ENCODE results near the gene DZIP3. TPM values are rescaled to one million over a fixed set of nuclear protein-coding genes. Genes with fewer than 3 reads are reported as not detected.
"Not testable (repeated sequence)": the region's sequence is repeated elsewhere in the genome, so short reads cannot be mapped to it uniquely, and the experiment has no call there.

Gene DZIP3
- total RNA-seq, 1 experiment from 2014 or later, result 25.3 TPM

DNA sequence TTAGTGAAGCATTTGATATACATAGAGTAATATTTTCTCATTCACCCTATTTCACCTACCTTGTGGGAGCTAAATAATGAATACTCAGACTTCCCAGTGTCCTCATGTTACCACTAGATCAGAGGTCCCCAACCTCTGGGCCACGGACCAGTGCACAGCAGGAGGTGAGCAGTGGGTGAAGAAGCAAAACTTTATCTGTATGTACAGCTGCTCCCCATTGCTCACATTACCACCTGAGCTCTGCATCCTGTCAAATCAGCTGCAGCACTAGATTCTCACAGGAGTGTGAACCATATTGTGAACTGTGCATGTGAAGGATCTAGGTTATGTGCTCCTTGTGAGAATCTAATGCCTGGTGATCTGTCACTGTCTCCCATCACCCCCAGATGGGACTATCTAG is 88.3 kb downstream of the DZIP3 start:
- Mint-ChIP-seq H3K27me3 (ENCODE audit: low read depth) (no peaks in the 10 kb centered on the region), H3K36me3 (peaks cover 9% of the 10 kb centered on the region), H3K4me3 (no peak overlapping the region), H3K4me1 (0 out of 2 replicates have a peak, but pooled peaks cover 4% of the 10 kb centered on the region), H3K27ac (no peak overlapping the region), H3K9me3 (no peaks in the 10 kb centered on the region)
- DNase-seq (ENCODE audit: low spot score), result no peak
- ChIA-PET CTCF (no interaction called here), POLR2A (no interaction called here)
- ATAC-seq, result no peak
- TF ChIP-seq, protein P1, sequence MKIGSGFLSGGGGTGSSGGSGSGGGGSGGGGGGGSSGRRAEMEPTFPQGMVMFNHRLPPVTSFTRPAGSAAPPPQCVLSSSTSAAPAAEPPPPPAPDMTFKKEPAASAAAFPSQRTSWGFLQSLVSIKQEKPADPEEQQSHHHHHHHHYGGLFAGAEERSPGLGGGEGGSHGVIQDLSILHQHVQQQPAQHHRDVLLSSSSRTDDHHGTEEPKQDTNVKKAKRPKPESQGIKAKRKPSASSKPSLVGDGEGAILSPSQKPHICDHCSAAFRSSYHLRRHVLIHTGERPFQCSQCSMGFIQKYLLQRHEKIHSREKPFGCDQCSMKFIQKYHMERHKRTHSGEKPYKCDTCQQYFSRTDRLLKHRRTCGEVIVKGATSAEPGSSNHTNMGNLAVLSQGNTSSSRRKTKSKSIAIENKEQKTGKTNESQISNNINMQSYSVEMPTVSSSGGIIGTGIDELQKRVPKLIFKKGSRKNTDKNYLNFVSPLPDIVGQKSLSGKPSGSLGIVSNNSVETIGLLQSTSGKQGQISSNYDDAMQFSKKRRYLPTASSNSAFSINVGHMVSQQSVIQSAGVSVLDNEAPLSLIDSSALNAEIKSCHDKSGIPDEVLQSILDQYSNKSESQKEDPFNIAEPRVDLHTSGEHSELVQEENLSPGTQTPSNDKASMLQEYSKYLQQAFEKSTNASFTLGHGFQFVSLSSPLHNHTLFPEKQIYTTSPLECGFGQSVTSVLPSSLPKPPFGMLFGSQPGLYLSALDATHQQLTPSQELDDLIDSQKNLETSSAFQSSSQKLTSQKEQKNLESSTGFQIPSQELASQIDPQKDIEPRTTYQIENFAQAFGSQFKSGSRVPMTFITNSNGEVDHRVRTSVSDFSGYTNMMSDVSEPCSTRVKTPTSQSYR (CRISPR knock-in tag; IDR thresholded peaks at IDR 0.05), result no peak
- TF ChIP-seq FOXP1 (CRISPR knock-in tag; IDR thresholded peaks at IDR 0.05; ENCODE audit: borderline replicate concordance), result no peak
- no peak for TF ChIP-seq HMGA2 (CRISPR knock-in tag; IDR thresholded peaks at IDR 0.05)
- TF ChIP-seq NR1H2 (CRISPR knock-in tag; IDR thresholded peaks at IDR 0.05), result no peak
- TF ChIP-seq, protein P2, sequence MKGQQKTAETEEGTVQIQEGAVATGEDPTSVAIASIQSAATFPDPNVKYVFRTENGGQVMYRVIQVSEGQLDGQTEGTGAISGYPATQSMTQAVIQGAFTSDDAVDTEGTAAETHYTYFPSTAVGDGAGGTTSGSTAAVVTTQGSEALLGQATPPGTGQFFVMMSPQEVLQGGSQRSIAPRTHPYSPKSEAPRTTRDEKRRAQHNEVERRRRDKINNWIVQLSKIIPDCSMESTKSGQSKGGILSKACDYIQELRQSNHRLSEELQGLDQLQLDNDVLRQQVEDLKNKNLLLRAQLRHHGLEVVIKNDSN (CRISPR knock-in tag; IDR thresholded peaks at IDR 0.05), result no peak
- TF ChIP-seq, protein P3, sequence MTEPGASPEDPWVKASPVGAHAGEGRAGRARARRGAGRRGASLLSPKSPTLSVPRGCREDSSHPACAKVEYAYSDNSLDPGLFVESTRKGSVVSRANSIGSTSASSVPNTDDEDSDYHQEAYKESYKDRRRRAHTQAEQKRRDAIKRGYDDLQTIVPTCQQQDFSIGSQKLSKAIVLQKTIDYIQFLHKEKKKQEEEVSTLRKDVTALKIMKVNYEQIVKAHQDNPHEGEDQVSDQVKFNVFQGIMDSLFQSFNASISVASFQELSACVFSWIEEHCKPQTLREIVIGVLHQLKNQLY (CRISPR knock-in tag; IDR thresholded peaks at IDR 0.05), result no peak
- TF ChIP-seq NFE2L1 (CRISPR knock-in tag; IDR thresholded peaks at IDR 0.05), result no peak
- TF ChIP-seq CREB1 (CRISPR knock-in tag; IDR thresholded peaks at IDR 0.05), result no peak
- TF ChIP-seq, protein P4, sequence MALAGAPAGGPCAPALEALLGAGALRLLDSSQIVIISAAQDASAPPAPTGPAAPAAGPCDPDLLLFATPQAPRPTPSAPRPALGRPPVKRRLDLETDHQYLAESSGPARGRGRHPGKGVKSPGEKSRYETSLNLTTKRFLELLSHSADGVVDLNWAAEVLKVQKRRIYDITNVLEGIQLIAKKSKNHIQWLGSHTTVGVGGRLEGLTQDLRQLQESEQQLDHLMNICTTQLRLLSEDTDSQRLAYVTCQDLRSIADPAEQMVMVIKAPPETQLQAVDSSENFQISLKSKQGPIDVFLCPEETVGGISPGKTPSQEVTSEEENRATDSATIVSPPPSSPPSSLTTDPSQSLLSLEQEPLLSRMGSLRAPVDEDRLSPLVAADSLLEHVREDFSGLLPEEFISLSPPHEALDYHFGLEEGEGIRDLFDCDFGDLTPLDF (CRISPR knock-in tag; IDR thresholded peaks at IDR 0.05), result no peak
- TF ChIP-seq, protein P5, sequence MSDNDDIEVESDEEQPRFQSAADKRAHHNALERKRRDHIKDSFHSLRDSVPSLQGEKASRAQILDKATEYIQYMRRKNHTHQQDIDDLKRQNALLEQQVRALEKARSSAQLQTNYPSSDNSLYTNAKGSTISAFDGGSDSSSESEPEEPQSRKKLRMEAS (CRISPR knock-in tag; IDR thresholded peaks at IDR 0.05), result no peak
- no peak for TF ChIP-seq TP53 (CRISPR knock-in tag; IDR thresholded peaks at IDR 0.05)
- no peak for TF ChIP-seq GRHL2 (CRISPR knock-in tag; IDR thresholded peaks at IDR 0.05; ENCODE audit: insufficient replicate concordance, severe bottlenecking)
- TF ChIP-seq, protein P6, sequence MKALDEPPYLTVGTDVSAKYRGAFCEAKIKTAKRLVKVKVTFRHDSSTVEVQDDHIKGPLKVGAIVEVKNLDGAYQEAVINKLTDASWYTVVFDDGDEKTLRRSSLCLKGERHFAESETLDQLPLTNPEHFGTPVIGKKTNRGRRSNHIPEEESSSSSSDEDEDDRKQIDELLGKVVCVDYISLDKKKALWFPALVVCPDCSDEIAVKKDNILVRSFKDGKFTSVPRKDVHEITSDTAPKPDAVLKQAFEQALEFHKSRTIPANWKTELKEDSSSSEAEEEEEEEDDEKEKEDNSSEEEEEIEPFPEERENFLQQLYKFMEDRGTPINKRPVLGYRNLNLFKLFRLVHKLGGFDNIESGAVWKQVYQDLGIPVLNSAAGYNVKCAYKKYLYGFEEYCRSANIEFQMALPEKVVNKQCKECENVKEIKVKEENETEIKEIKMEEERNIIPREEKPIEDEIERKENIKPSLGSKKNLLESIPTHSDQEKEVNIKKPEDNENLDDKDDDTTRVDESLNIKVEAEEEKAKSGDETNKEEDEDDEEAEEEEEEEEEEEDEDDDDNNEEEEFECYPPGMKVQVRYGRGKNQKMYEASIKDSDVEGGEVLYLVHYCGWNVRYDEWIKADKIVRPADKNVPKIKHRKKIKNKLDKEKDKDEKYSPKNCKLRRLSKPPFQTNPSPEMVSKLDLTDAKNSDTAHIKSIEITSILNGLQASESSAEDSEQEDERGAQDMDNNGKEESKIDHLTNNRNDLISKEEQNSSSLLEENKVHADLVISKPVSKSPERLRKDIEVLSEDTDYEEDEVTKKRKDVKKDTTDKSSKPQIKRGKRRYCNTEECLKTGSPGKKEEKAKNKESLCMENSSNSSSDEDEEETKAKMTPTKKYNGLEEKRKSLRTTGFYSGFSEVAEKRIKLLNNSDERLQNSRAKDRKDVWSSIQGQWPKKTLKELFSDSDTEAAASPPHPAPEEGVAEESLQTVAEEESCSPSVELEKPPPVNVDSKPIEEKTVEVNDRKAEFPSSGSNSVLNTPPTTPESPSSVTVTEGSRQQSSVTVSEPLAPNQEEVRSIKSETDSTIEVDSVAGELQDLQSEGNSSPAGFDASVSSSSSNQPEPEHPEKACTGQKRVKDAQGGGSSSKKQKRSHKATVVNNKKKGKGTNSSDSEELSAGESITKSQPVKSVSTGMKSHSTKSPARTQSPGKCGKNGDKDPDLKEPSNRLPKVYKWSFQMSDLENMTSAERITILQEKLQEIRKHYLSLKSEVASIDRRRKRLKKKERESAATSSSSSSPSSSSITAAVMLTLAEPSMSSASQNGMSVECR (CRISPR knock-in tag; IDR thresholded peaks at IDR 0.05; ENCODE audit: borderline replicate concordance), result no peak

DNA sequence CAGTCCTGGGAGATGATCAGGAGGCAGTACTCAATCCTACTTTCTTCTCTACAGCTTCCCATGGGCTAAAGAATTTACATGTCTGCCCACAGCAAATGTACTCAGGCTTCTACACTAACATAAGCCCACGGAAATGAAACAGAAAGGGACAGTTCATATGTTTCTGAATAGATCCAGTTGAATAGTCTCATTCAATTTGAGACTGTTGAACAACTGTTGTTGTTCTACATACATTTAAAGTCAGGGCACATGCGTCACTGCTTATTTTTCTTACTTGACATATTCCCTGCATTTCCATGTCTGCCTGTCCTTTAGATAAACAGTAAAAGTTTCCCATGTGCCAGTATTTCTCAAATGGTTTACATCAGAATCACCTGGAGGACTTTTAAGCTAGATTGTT is 102.8 kb downstream of the DZIP3 start:
- H3K36me3 Mint-ChIP-seq, result peaks cover 68% of the 10 kb centered on the region
- POLR2A ChIA-PET; DNase-seq (ENCODE audit: low spot score): not testable (repeated sequence)

More for the DNA sequence above, 102.8 kb downstream of the DZIP3 start:
- CTCF ChIA-PET; ATAC-seq; H3K4me3 Mint-ChIP-seq; H3K27ac Mint-ChIP-seq; H3K27me3 Mint-ChIP-seq (ENCODE audit: low read depth); H3K4me1 Mint-ChIP-seq: not testable (repeated sequence)
- H3K9me3 Mint-ChIP-seq, result peaks cover 19% of the 10 kb centered on the region

Measured in WTC11 (cell line).